IMR-90 (cell line): ENCODE data around the gene TEPSIN.

Experiments used
- BHLHE40 ChIP-seq: fragments of 150-350 bp; IDR thresholded peaks from 2 replicates; pipeline ENCODE4 v1.6.1; 2016; ENCODE audit warnings: mild to moderate bottlenecking, low read depth, low read length
- CEBPB ChIP-seq: IDR thresholded peaks from 2 replicates; pipeline ENCODE4 v1.6.1; 2012; ENCODE audit warnings: low read depth, low read length, improper control_type of control experiment
- CHD1 ChIP-seq: IDR thresholded peaks from 2 replicates; pipeline ENCODE4 v1.6.1; 2012; ENCODE audit warnings: low read depth, low read length, improper control_type of control experiment
- CTCF ChIP-seq: conservative IDR thresholded peaks from 2 replicates; pipeline ENCODE4 v1.5.1; 2012; ENCODE audit warnings: mild to moderate bottlenecking, low read depth, low read length, improper control_type of control experiment
- MXI1 ChIP-seq: IDR thresholded peaks from 2 replicates; pipeline ENCODE4 v1.6.1; 2012; ENCODE audit warnings: low read depth, mild to moderate bottlenecking, low read length, moderate library complexity, borderline replicate concordance
- POLR2A ChIP-seq: IDR thresholded peaks from 2 replicates; pipeline ENCODE4 v1.6.1; 2012; ENCODE audit warnings: mild to moderate bottlenecking, low read depth, low read length
- RAD21 ChIP-seq: IDR thresholded peaks from 2 replicates; pipeline ENCODE4 v1.6.1; 2012; ENCODE audit warnings: low read length, improper control_type of control experiment
- RCOR1 ChIP-seq: IDR thresholded peaks from 2 replicates; pipeline ENCODE4 v1.6.1; 2012; ENCODE audit warnings: mild to moderate bottlenecking, low read length, improper control_type of control experiment; ENCODE audit not compliant: insufficient replicate concordance
- RFX5 ChIP-seq: IDR thresholded peaks from 2 replicates; pipeline ENCODE4 v1.8.0; 2012; ENCODE audit warnings: low read depth, mild to moderate bottlenecking, low read length, moderate library complexity
- USF2 ChIP-seq: fragments of 150-350 bp; IDR thresholded peaks from 2 replicates; pipeline ENCODE4 v1.6.1; 2017; ENCODE audit warnings: mild to moderate bottlenecking, antibody characterized with exemption, low read length, low read depth

- TF ChIP-seq CTCF (no peak), POLR2A (no peak), RFX5 (no peak), CEBPB (no peak), CHD1 (no peak), MXI1 (no peak), USF2 (no peak), BHLHE40 (no peak), RAD21 (no peak), RCOR1 (no peak)
Observed at GRCh38 chr17:81221842-81222619, 16.8 kb downstream of the TEPSIN start.
